Glutamatergic neuron (in vitro differentiated cells): ENCODE results near the gene SLC6A1. TPM values are rescaled to one million over a fixed set of nuclear protein-coding genes. Genes with fewer than 3 reads are reported as not detected.
"Not testable (repeated sequence)": the region's sequence is repeated elsewhere in the genome, so short reads cannot be mapped to it uniquely, and the experiment has no call there.

Experiments used
- DNase-seq: peaks from one replicate; pipeline ENCODE4 v3.0.0; 2022
- H3K27ac Mint-ChIP-seq: one replicate; pipeline ENCODE4 v1.8.0; 2020; ENCODE audit warnings: mild to moderate bottlenecking, mixed read lengths, inconsistent platforms; ENCODE audit not compliant: unreplicated experiment
- H3K27me3 Mint-ChIP-seq: one replicate; pipeline ENCODE4 v1.8.0; 2020; ENCODE audit warnings: mild to moderate bottlenecking, moderate library complexity, mixed read lengths, inconsistent platforms; ENCODE audit not compliant: unreplicated experiment
- H3K36me3 Mint-ChIP-seq: one replicate; pipeline ENCODE4 v1.8.0; 2020; ENCODE audit warnings: mild to moderate bottlenecking, mixed read lengths, inconsistent platforms; ENCODE audit not compliant: unreplicated experiment
- H3K4me1 Mint-ChIP-seq: one replicate; pipeline ENCODE4 v1.8.0; 2020; ENCODE audit warnings: mild to moderate bottlenecking, low read depth, mixed read lengths, inconsistent platforms; ENCODE audit not compliant: unreplicated experiment
- H3K4me3 Mint-ChIP-seq: one replicate; pipeline ENCODE4 v1.8.0; 2020; ENCODE audit warnings: mild to moderate bottlenecking, mixed read lengths, inconsistent platforms; ENCODE audit not compliant: unreplicated experiment
- H3K9me3 Mint-ChIP-seq: one replicate; pipeline ENCODE4 v1.8.0; 2020; ENCODE audit warnings: mild to moderate bottlenecking, moderate library complexity, mixed read lengths, inconsistent platforms; ENCODE audit not compliant: unreplicated experiment
- total RNA-seq: library from RNA; stranded (reverse); fragmentation: NEBNext Ultra II Directional; extraction: Animal tissue kit (Norgen Biotek cat#: 25700); gene quantifications from one replicate; pipeline ENCODE4 v1.2.1, GENCODE V29; 2021; ENCODE audit not compliant: unreplicated experiment
- TF ChIP-seq, protein P1 (sequence below): fragments of 200-600 bp; sonication (generic); IDR thresholded peaks from one replicate; pipeline ENCODE4 v1.5.0; 2021; ENCODE audit not compliant: partially characterized antibody, unreplicated experiment

The SLC6A1 gene
- total RNA-seq, 1 donor from 2014 or later: 0.15 TPM

DNA sequence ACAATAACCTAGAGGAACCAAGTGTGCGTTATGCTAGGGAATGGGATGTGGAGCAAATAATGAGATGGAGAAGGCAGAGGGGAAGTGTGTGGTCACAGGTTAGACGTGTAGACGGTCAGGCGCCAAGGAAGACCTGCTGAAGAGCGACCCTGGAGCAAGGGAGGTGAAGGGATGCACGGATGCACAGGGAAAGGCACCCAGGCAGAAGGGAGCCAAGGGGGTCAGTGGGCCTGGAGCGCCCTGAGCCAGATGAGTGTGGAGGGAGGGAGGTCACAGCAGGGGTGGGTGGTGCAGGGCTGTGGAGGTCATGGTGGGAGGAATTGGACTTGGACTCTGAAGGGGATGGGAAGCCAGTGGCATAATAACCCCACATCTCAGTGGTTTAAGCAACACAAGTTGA, 70.2 kb downstream of the SLC6A1 start:
- TF ChIP-seq, protein P1, sequence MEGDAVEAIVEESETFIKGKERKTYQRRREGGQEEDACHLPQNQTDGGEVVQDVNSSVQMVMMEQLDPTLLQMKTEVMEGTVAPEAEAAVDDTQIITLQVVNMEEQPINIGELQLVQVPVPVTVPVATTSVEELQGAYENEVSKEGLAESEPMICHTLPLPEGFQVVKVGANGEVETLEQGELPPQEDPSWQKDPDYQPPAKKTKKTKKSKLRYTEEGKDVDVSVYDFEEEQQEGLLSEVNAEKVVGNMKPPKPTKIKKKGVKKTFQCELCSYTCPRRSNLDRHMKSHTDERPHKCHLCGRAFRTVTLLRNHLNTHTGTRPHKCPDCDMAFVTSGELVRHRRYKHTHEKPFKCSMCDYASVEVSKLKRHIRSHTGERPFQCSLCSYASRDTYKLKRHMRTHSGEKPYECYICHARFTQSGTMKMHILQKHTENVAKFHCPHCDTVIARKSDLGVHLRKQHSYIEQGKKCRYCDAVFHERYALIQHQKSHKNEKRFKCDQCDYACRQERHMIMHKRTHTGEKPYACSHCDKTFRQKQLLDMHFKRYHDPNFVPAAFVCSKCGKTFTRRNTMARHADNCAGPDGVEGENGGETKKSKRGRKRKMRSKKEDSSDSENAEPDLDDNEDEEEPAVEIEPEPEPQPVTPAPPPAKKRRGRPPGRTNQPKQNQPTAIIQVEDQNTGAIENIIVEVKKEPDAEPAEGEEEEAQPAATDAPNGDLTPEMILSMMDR: no peak
- H3K27me3 Mint-ChIP-seq: peaks cover 5% of the 10 kb centered on the region
- no peaks in the 10 kb centered on the region for H3K36me3 Mint-ChIP-seq
- H3K4me3 Mint-ChIP-seq: no peak overlapping the region
- DNase-seq: no peak
- no peaks in the 10 kb centered on the region for H3K4me1 Mint-ChIP-seq
- no peak overlapping the region for H3K27ac Mint-ChIP-seq
- H3K9me3 Mint-ChIP-seq: no peaks in the 10 kb centered on the region

DNA sequence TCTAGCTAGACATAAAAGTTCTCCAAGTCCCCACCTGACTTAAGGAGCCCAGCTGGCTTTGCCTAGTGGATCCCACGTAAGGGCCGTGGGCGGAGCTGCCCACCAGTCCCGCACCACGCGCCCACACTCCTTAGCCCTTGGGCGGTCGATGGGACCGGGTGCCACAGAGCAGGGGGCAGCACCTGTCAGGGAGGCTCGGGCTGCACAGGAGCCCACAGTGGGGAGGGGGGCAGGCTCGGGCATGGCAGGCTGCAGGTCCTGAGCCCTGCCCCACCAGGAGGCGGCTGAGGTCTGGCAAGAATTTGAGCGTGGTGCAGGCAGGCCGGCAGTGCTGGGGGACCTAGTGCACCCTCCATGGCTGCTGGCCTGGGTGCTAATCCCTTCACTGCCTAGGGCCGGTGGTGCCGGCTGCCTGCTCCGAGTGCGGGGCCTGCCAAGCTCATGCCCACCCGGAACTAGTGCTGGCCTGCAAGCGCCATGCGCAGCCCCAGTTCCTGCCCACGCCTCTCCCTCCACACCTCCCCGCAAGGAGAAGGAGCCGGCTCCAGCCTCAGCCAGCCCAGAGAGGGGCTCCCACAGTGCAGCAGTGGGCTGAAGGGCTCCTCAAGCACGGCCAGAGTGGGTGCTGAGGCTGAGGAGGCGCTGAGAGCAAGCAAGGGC, 78.7 kb downstream of the SLC6A1 start:
- H3K4me3 Mint-ChIP-seq: no peak overlapping the region
- no peak overlapping the region for H3K27ac Mint-ChIP-seq
- H3K4me1 Mint-ChIP-seq: no peaks in the 10 kb centered on the region
- DNase-seq: no peak
- H3K36me3 Mint-ChIP-seq: peaks cover 12% of the 10 kb centered on the region
- H3K27me3 Mint-ChIP-seq: peaks cover 2% of the 10 kb centered on the region
- TF ChIP-seq, protein P1: no peak
- no peaks in the 10 kb centered on the region for H3K9me3 Mint-ChIP-seq

DNA sequence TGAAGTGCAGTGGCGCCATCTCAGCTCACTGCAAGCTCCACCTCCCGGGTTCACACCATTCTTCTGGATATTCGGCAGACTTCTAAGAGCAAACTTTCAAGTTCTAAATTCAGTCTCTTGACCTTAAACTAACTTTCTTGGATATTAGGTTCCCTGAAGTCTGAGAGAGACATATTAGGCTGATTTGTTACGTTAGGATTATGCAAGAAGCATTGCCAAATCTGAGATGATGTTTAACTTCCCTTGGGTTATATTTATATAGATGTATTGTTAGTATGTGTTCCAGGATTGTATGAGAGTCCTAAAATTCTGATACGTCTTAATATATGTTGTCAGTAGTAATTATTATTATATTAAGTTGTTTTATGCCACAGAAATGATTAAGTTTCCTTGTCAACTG, 80.1 kb downstream of the SLC6A1 start:
- Mint-ChIP-seq H3K27ac (no peak overlapping the region), H3K9me3 (no peaks in the 10 kb centered on the region), H3K27me3 (peaks cover 2% of the 10 kb centered on the region), H3K4me3 (no peak overlapping the region), H3K36me3 (peaks cover 12% of the 10 kb centered on the region), H3K4me1 (no peaks in the 10 kb centered on the region)
- DNase-seq: no peak
- TF ChIP-seq, protein P1: no peak

DNA sequence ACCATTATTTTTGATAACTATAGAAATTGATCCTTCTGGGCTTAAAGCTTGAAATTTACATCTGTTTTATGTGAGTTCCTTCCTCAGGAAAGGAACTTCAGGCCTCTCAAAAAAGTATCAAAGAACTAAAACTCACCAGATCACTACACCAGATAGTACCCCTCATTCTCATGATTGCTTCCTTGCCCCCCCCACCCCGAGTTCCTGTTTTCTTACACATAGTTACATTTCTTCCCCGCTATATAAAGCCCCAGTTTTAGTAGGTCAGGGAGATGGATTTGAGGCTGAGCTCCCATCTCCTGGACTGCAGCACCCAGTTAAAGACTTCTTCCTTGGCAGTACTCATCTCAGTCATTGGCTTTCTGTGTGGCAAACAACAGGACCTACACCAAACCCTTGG, 81.5 kb downstream of the SLC6A1 start:
- Mint-ChIP-seq H3K4me1 (no peaks in the 10 kb centered on the region), H3K9me3 (no peaks in the 10 kb centered on the region), H3K36me3 (peaks cover 8% of the 10 kb centered on the region), H3K4me3 (no peak overlapping the region), H3K27ac (no peak overlapping the region), H3K27me3 (peaks cover 2% of the 10 kb centered on the region)
- TF ChIP-seq, protein P1: no peak
- no peak for DNase-seq

DNA sequence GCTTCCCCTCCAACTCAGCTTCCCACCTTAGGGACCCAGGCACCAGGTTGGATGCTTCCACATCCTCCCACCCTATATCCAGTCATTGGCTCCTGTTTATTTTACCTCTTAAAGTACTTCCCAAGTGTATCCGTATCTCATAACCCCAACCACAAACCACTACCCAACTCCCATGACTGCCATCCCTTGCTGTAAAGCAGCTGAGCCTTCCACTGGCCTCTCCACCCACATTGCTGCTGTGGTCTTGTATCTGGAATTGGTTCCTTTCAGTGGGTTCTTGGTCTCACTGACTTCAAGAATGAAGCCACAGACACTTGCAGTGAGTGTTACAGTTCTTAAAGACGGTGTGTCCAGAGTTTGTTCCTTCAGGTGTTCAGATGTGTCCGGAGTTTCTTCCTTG, 81.9 kb downstream of the SLC6A1 start:
- Mint-ChIP-seq H3K4me3 (no peak overlapping the region), H3K27ac (no peak overlapping the region), H3K27me3 (peaks cover 2% of the 10 kb centered on the region), H3K9me3 (no peaks in the 10 kb centered on the region), H3K4me1 (no peaks in the 10 kb centered on the region), H3K36me3 (peaks cover 8% of the 10 kb centered on the region)
- no peak for DNase-seq
- TF ChIP-seq, protein P1: no peak

DNA sequence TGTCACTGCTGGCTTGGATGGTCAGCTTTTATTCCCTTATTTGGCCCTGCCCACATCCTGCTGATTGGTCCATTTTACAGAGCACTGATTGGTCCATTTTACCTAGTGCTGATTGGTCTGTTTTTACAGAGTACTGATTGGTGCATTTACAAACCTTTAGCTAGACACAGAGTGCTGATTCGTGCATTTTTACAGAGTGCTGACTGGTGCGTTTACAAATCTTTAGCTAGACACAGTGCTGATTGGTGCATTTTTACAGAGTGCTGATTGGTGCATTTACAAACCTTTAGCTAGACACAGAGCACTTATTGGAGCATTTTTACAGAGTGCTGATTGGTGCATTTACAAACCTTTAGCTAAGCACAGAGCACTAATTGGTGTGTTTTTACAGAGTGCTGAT, 82.6 kb downstream of the SLC6A1 start:
- H3K4me3 Mint-ChIP-seq, H3K4me1 Mint-ChIP-seq, H3K27ac Mint-ChIP-seq, DNase-seq, H3K9me3 Mint-ChIP-seq, H3K27me3 Mint-ChIP-seq, H3K36me3 Mint-ChIP-seq: not testable (repeated sequence)
